GM19238 (cell line): ENCODE measurements around the gene MCM3.

ENCODE experiments used
- DNase-seq: peaks from one replicate; pipeline ENCODE4 v3.0.0; 2011; ENCODE audit warnings: low spot score; ENCODE audit not compliant: insufficient read length

The MCM3 gene

DNA sequence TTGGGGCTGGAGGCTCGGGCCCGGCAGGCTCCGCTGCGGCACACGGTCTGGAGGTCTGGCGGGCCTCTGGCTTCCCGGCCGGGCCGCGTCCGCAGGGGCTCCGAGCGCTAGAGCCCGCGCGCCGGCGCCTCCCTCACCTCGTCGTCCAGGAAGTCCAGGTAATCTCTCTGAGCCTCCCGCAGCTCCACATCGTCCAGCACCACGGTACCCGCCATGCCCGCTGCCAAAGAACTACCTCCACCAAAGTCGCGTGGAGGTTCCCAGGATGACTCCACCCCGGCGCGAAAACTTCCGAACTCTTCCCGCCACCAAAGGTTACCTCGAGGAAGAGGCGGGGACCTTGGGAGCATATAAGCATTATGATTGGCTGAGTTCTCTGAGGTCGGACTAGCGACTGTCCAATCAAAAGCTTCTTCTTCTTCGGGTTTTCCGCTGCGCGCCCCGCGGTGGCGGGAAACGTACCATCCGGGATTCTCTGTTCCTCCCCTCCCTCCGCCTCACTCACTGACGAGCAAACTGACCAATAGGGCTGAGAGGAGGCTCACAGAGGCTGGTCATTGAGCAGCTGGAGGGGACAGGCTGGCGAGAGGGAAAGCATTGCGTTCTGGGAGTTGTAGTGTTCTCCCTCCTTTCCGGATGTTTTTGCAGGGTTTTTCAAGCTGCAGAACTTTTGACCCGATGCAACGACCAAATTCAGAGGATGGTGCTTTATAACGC lies at the start of gene MCM3:
Gene MCM3, minus strand, starts transcription at position 283 of the 717 bp plus-strand sequence. Its CDS starts 68 bp downstream, at position 215.
- peak; percentile 90 for DNase-seq

DNA sequence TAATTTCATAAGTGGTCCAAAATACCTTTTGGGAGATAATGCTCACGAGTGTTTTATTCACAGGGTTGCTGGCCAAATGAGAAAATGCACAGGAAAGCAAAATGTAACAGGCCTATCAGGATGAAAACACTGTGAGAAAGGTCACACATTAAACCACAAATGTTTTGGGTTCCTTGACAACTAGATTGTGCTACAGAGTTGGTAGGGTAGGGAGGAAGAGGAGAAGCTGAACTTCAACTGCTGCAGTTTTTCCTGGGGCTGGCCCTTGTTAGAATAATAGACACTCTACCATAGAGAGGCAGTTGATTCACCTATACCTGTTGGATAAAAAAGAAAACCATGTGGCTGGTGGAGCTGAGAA lies 49.3 kb upstream of the MCM3 start:
- no peak for DNase-seq

GRCh38 chr6:52331793-52332457 lies 47.4 kb upstream of the MCM3 start:
- DNase-seq = no peak

- DNase-seq = no peak
Measured at GRCh38 chr6:52330470-52330869, 45.9 kb upstream of the MCM3 start.

- DNase-seq = no peak
Measured at GRCh38 chr6:52328729-52329128, 44.2 kb upstream of the MCM3 start.

DNA sequence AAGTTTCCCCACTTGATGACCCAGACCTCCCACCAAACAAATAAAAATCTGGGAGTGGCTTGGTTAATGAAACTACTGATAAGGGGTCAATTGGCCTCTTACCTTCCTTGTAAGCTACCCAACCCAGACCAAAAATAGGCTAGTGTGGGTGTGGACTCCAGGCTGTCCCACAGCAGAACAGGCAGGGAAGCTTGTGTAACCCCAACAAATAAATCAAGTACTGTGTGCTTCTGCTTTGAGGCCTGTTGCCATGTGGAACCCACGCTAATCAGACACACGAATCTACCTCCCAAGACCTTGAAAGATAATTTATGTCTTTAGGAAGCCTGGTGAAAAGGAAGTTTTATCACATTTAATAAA lies 43.7 kb upstream of the MCM3 start:
- no peak for DNase-seq

DNA sequence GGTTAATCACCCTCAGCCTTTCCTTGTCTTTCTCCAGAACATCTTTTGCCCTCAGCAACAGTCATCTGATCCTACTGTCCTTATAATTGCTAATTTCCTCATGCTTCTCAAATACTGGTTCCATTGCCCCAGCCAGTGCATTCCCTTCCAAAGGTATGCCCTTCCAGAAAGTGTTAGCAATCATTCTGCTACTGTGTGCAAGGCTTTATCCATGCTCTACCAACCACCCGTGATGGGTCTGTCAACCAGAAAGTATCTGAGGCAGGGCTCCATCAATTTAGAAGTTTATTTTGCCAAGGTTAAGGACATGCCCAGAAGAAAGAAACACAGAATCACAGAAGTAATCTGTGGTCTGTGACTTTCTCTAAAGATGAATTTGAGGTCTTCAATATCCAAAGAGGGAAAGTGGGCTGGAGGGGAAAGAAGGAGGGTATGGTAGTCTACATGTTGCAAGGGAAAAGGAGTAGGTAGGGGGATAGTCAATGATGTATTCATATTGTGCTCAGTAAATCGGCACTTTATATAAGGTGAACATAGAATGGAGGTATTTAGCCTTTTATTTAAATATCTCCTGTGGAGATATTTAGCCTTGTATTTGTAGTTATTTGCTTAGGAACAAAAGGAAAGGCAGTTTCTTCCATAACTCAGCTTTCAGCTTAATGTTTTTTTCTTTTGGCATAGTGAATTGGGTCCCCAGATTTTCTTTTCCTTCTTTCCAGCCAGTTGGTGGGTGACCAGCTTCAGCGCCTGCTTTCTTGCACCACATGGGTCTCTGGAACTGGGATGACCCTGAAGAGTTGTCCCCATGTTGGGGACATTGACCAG lies 42.2 kb upstream of the MCM3 start:
- DNase-seq = no peak

DNA sequence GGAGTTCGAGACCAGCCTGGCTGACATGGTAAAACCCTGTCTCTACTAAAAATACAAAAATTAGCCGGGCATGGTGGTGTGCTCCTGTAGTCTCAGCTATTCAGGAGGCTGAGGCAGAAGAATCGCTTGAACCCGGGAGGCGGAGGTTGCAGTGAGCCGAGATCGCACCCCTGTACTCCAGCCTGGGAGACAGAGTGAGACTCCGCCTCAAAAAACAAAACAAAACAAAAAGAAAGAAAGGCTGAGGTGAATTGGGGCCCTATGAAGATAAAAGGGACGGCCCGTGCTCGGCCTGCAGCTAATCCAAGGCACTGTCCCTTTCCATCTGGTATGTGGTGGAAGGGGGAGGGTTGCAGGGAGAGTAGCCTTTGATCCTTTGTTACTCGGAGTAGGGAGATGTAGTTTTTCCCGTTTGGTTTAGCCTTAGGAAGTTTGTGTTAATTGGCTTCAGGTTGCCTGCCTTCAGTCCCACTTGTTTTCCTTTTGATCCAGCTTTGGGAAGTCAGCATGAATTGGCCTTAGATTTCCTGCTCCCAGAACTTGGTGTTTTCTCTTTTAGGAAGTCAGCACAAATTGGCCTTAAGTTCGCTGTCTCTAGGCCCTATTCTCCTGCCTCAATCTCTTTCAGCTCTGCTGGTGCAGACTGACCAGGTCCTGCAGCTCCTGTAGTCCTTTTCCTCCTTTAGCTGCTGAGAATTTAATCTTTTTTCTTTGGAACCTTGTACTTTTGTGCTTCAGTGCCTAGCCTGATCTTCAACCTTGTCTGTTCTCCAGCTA lies 41.3 kb upstream of the MCM3 start:
- DNase-seq = no peak

GRCh38 chr6:52324189-52324588 lies 39.6 kb upstream of the MCM3 start:
- DNase-seq = no peak

DNA sequence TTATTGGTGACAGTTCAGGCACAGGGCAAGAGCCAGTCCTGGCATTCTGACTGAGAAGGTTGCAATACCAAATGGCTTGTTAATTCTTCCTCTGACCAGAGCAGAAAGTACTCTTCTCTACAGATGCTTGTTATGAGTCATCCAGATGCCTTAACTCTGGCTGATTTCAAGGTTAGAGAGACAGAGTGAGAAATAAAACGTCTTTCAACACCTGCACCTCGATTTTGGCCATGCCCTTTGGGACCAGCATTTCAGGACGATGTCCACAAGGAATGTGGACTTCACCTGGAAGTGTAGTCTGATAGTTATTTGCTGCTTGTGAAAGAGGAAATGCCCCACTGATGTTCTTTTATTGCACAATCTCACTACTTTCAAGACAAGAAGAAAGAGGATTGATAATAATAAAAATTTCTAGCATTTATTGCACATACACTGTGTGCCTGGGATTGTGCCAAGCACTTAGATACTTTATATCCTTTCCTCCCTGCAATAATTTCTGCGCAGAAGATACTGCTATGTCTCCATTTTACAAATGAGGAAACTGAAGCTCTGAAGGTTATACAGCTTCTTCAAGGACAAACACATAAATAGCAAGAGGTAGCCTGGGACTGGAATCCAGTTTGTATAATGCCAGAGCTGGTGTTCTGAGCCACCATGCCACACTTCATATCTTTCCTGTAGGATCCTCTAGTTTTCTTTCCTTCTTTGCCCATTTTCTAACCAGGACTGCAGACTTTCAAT lies 33.5 kb upstream of the MCM3 start:
- no peak for DNase-seq

GRCh38 chr6:52317211-52317610 lies 32.7 kb upstream of the MCM3 start:
- DNase-seq = no peak

- no peak for DNase-seq
Measured at GRCh38 chr6:52314752-52315151, 30.2 kb upstream of the MCM3 start.

GRCh38 chr6:52312461-52312860 lies 27.9 kb upstream of the MCM3 start:
- no peak for DNase-seq

DNA sequence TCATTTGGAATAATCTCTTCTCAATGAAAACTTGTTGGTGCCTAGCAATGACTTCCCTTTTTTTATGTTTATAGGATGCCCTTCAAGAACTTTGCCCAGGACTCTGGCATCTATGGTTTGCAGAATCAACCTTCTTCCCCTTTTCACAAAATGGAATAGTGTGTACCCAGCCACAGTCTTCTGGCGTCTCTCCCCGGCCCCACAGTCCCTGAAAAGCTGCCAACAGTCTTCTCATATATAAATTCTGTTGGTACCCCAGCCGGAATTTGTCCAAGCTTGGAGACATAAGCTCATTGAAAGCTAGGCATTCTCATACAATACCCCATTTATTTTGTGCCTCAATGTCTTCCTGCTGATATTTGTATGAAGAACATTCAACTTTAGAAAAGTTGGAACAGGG lies 26.4 kb upstream of the MCM3 start:
- DNase-seq = no peak

DNA sequence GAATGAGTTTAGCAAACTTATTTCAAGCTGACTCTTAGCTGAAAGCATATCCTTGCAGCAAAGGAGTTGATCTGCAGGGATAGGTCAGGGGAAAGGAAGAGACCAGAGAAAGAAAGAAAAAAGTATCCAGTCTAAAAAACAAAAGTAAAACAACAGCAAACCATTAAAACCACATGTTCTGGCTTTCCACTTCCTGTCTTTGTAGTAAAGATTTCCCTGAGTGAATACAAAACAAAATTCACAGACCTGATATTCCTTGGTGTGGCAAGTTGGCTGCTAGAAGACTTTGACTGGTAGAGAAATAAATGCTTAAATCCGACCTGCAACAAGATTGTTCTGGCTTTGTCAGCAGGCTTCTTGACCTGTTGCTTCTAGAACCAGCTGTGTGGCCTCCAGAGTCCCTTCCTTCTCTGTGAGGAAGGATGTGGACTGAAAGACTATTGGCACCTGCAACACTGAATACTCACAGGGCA lies 23.4 kb upstream of the MCM3 start:
- DNase-seq = no peak

GRCh38 chr6:52306972-52307870 lies 22.7 kb upstream of the MCM3 start:
- DNase-seq = no peak

DNA sequence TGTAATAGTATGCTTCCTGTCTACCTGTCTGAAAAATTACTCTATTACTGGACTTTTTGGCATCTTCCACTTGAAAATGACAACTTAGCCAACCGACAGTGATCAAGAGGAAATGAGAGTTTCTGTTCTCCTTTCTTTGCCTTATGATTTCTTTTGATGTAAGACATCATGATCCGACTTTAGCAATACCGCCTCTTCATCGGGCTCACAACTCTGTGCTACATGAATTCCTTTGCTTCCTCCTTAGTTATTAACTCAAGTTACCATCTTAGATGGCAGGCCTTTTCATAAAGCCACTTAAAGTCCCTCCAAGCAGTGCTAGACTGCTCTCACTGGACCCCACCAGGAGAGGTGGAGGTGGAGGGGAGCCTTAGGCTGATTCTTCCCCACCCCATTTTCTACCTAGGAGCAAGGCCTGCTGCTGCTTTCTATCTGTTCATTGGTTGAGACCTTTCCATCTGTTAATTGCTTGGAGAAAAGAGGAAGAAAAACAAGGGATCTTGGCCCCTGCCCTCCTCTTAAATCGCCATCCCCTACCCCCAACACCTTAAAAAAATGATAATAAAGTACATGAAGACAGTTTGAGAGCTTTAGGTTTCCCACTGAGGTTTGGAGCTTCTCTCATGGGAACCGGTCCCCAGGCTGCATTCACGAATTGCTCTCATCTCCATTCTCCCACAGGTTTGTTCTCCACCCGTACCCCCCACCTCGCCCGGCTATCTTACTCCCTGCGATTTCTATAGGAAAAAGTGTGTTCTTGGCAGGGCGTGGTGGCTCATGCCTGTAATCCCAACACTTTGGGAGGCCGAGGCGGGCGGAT lies 21.6 kb upstream of the MCM3 start:
- DNase-seq = no peak

DNA sequence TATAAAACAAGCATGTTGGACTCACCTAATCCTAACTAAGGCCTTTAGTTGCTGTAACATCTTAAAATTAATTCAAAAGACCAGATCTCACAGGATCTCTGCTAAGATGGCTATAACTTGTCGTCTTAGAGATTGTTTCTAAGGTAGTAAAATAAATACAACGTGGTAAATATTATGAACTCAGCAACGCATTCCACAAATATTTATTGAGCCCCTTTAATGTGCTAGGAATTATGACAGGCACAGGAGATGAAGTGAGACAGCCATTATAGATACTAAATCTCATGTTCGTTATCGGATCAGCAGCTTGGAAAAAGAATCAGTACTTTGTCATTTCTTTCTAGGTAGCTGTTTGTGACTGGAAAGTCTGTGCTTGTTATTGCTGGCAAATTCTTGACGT lies 20.9 kb upstream of the MCM3 start:
- DNase-seq = no peak

DNA sequence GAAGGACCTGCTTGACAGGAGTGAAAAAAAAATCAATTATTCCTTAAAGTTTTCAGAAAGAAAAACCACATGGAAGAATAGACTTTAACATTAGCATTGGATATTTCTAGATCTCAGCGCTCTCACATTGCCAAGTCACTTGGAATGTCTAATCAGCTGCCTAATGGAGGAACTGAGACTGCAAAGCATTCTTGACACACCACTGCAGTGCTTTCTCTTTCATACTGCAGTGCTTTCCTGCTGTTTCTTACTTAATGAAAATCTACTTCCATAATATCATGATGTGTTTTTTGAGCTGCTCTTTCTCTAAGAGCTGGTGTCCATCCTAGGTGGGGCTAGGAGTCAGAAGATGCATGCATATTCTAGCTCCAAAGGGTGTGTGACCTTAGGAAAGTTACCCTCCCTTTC lies 20.4 kb upstream of the MCM3 start:
- DNase-seq = no peak
